Measurements from ENCODE around the gene SALL1.

Gene SALL1

GRCh38 chr16:51163366-51163765, 12.3 kb upstream of the SALL1 start:
- Histone ChIP-seq H3K9me2 (replicated peaks; ENCODE audit: low read depth, low read length) (no peaks in the 10 kb centered on the region; the same call in 1 of the 2 replicates), H4K20me1 (ENCODE audit: insufficient read depth, low read length, poor library complexity, severe bottlenecking) (no peaks in the 10 kb centered on the region), H3K9ac (ENCODE audit: low read depth, low read length, poor library complexity, severe bottlenecking) (no peak overlapping the region), H3F3A (ENCODE audit: low read depth) (no peaks in the 10 kb centered on the region), H3K4me2 (ENCODE audit: low read depth, low read length, poor library complexity, severe bottlenecking) (no peak overlapping the region), H3K9me3 (ENCODE audit: insufficient read depth, low read depth, low read length) (no peaks in the 10 kb centered on the region), H3K79me2 (ENCODE audit: insufficient read depth, low read length) (no peaks in the 10 kb centered on the region), H3K4me1 (ENCODE audit: insufficient read depth, low read length, poor library complexity, severe bottlenecking) (no peaks in the 10 kb centered on the region), H3K27me3 (ENCODE audit: insufficient read depth, low read length, poor library complexity, severe bottlenecking) (no peaks in the 10 kb centered on the region), H3K4me3 (ENCODE audit: low read length, poor library complexity, severe bottlenecking) (no peak overlapping the region), H2AFZ (ENCODE audit: low read length) (no peak overlapping the region), H3K36me3 (ENCODE audit: insufficient read depth, low read length) (no peaks in the 10 kb centered on the region)
- TF ChIP-seq, protein P1, sequence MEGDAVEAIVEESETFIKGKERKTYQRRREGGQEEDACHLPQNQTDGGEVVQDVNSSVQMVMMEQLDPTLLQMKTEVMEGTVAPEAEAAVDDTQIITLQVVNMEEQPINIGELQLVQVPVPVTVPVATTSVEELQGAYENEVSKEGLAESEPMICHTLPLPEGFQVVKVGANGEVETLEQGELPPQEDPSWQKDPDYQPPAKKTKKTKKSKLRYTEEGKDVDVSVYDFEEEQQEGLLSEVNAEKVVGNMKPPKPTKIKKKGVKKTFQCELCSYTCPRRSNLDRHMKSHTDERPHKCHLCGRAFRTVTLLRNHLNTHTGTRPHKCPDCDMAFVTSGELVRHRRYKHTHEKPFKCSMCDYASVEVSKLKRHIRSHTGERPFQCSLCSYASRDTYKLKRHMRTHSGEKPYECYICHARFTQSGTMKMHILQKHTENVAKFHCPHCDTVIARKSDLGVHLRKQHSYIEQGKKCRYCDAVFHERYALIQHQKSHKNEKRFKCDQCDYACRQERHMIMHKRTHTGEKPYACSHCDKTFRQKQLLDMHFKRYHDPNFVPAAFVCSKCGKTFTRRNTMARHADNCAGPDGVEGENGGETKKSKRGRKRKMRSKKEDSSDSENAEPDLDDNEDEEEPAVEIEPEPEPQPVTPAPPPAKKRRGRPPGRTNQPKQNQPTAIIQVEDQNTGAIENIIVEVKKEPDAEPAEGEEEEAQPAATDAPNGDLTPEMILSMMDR (conservative IDR thresholded peaks at IDR 0.05; ENCODE audit: low read length): no peak
- TF ChIP-seq EZH2phosphoT487 (IDR thresholded peaks at IDR 0.05; ENCODE audit: borderline replicate concordance): no peak

DNA sequence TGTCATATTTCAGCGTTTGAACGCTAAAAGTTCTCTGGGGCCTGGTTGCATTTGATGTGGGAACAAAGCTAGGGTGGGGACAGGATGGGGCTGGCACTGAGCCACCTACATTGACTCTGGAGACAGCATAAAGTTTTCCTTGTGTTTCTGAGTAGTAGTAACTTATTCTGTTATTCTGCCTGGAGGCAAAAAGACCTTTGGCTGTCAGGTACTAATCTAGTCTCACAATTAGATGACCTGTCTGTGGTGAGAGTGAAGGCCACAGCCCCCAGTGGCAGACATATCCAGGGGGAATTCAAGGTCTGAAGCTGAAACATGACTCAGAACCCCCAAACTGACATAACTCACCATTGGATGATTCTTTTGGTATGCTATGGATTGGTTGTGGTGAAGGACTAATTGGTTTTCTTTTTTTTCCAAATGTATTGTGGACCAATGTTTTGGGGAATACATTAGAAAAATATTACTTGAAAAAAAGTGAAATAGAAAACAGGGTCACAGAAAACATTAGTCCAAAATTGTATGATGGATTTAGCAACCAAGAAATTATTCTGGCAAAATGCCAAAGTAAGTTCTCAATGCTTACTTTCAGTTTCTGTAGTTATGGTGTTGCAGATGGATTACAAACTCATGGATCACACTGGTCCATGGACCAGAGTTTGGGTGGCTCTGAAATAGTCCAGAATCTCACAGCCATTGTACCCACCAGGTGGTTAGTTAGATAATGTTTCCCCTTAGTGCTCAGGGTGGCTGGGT, 10.5 kb upstream of the SALL1 start:
- Histone ChIP-seq H3K4me3 (ENCODE audit: low read length, poor library complexity, severe bottlenecking) (no peak overlapping the region), H3K36me3 (ENCODE audit: insufficient read depth, low read length) (no peaks in the 10 kb centered on the region), H2AFZ (ENCODE audit: low read length) (no peak overlapping the region), H3F3A (ENCODE audit: low read depth) (no peaks in the 10 kb centered on the region), H3K9me2 (replicated peaks; ENCODE audit: low read depth, low read length) (no peaks in the 10 kb centered on the region; the same call in 1 of the 2 replicates), H3K9me3 (ENCODE audit: insufficient read depth, low read depth, low read length) (no peaks in the 10 kb centered on the region), H3K4me1 (ENCODE audit: insufficient read depth, low read length, poor library complexity, severe bottlenecking) (no peaks in the 10 kb centered on the region), H4K20me1 (ENCODE audit: insufficient read depth, low read length, poor library complexity, severe bottlenecking) (no peaks in the 10 kb centered on the region), H3K4me2 (ENCODE audit: low read depth, low read length, poor library complexity, severe bottlenecking) (no peak overlapping the region), H3K79me2 (ENCODE audit: insufficient read depth, low read length) (no peaks in the 10 kb centered on the region), H3K27me3 (ENCODE audit: insufficient read depth, low read length, poor library complexity, severe bottlenecking) (no peaks in the 10 kb centered on the region), H3K9ac (ENCODE audit: low read depth, low read length, poor library complexity, severe bottlenecking) (no peak overlapping the region)
- TF ChIP-seq, protein P1 (conservative IDR thresholded peaks at IDR 0.05; ENCODE audit: low read length): no peak
- no peak for TF ChIP-seq EZH2phosphoT487 (IDR thresholded peaks at IDR 0.05; ENCODE audit: borderline replicate concordance)

- no peaks in the 10 kb centered on the region for H3K36me3 ChIP-seq (ENCODE audit: insufficient read depth, low read length)
- H3K9me2 ChIP-seq (replicated peaks; ENCODE audit: low read depth, low read length): no peaks in the 10 kb centered on the region; the same call in 1 of the 2 replicates
- no peak overlapping the region for H3K4me3 ChIP-seq (ENCODE audit: low read length, poor library complexity, severe bottlenecking)
- H3K79me2 ChIP-seq (ENCODE audit: insufficient read depth, low read length): no peaks in the 10 kb centered on the region
- H4K20me1 ChIP-seq (ENCODE audit: insufficient read depth, low read length, poor library complexity, severe bottlenecking): no peaks in the 10 kb centered on the region
- no peak overlapping the region for H3K4me2 ChIP-seq (ENCODE audit: low read depth, low read length, poor library complexity, severe bottlenecking)
- H3F3A ChIP-seq (ENCODE audit: low read depth): no peaks in the 10 kb centered on the region
- no peaks in the 10 kb centered on the region for H3K4me1 ChIP-seq (ENCODE audit: insufficient read depth, low read length, poor library complexity, severe bottlenecking)
- no peaks in the 10 kb centered on the region for H3K27me3 ChIP-seq (ENCODE audit: insufficient read depth, low read length, poor library complexity, severe bottlenecking)
- TF ChIP-seq, protein P1 (conservative IDR thresholded peaks at IDR 0.05; ENCODE audit: low read length): no peak
- no peak for TF ChIP-seq EZH2phosphoT487 (IDR thresholded peaks at IDR 0.05; ENCODE audit: borderline replicate concordance)
- no peak overlapping the region for H2AFZ ChIP-seq (ENCODE audit: low read length)
- H3K9me3 ChIP-seq (ENCODE audit: insufficient read depth, low read depth, low read length): no peaks in the 10 kb centered on the region
- H3K9ac ChIP-seq (ENCODE audit: low read depth, low read length, poor library complexity, severe bottlenecking): no peak overlapping the region
Observed at GRCh38 chr16:51159865-51160264, 8.8 kb upstream of the SALL1 start.

Measured in Loucy (cell line).